ENCODE data around the gene SRSF3.

The SRSF3 gene

GRCh38 chr6:36594029-36594815 is at the start of gene SRSF3:
SRSF3 (plus strand) TSS chr6:36594362; CDS start chr6:36596763, 2,401 bp downstream.
- DNase-seq (ENCODE audit: low spot score) = peak; percentile 98

GRCh38 chr6:36545767-36546307 is 48.3 kb upstream of the SRSF3 start:
- no peak for DNase-seq (ENCODE audit: low spot score)

- no peak for DNase-seq (ENCODE audit: low spot score)
These were observed 47.7 kb upstream of the SRSF3 start for GRCh38 chr6:36546308-36546919.

GRCh38 chr6:36546920-36547645 is 47.1 kb upstream of the SRSF3 start, which contains the start of gene STK38:
STK38 (minus strand) TSS chr6:36547479; CDS start chr6:36540202, 7,277 bp downstream.
- DNase-seq (ENCODE audit: low spot score) = peak; percentile 92

- no peak for DNase-seq (ENCODE audit: low spot score)
These were observed 46.3 kb upstream of the SRSF3 start for GRCh38 chr6:36547646-36548400.

- no peak for DNase-seq (ENCODE audit: low spot score)
These were observed 45.8 kb upstream of the SRSF3 start for GRCh38 chr6:36548401-36548743.

- no peak for DNase-seq (ENCODE audit: low spot score)
These were observed 43.6 kb upstream of the SRSF3 start for GRCh38 chr6:36550473-36551000.

GRCh38 chr6:36555750-36556252 is 38.4 kb upstream of the SRSF3 start:
- DNase-seq (ENCODE audit: low spot score) = no peak

GRCh38 chr6:36556281-36556680 is 37.9 kb upstream of the SRSF3 start:
- no peak for DNase-seq (ENCODE audit: low spot score)

GRCh38 chr6:36559011-36559793 is 35.0 kb upstream of the SRSF3 start:
- no peak for DNase-seq (ENCODE audit: low spot score)

GRCh38 chr6:36560822-36561221 is 33.3 kb upstream of the SRSF3 start:
- no peak for DNase-seq (ENCODE audit: low spot score)

GRCh38 chr6:36563237-36563927 is 30.8 kb upstream of the SRSF3 start:
- DNase-seq (ENCODE audit: low spot score) = no peak

- no peak for DNase-seq (ENCODE audit: low spot score)
These were observed 30.3 kb upstream of the SRSF3 start for GRCh38 chr6:36563928-36564284.

- no peak for DNase-seq (ENCODE audit: low spot score)
These were observed 27.7 kb upstream of the SRSF3 start for GRCh38 chr6:36566418-36566905.

GRCh38 chr6:36570264-36570663 is 23.9 kb upstream of the SRSF3 start:
- DNase-seq (ENCODE audit: low spot score) = no peak

- no peak for DNase-seq (ENCODE audit: low spot score)
These were observed 22.8 kb upstream of the SRSF3 start for GRCh38 chr6:36571122-36572043.

GRCh38 chr6:36572353-36573311 is 21.5 kb upstream of the SRSF3 start:
- DNase-seq (ENCODE audit: low spot score) = peak; percentile 64

GRCh38 chr6:36574679-36575078 is 19.5 kb upstream of the SRSF3 start:
- no peak for DNase-seq (ENCODE audit: low spot score)

Data from LoVo (cell line).